ENCODE data around the gene GPR146.

GPR146 gene

DNA sequence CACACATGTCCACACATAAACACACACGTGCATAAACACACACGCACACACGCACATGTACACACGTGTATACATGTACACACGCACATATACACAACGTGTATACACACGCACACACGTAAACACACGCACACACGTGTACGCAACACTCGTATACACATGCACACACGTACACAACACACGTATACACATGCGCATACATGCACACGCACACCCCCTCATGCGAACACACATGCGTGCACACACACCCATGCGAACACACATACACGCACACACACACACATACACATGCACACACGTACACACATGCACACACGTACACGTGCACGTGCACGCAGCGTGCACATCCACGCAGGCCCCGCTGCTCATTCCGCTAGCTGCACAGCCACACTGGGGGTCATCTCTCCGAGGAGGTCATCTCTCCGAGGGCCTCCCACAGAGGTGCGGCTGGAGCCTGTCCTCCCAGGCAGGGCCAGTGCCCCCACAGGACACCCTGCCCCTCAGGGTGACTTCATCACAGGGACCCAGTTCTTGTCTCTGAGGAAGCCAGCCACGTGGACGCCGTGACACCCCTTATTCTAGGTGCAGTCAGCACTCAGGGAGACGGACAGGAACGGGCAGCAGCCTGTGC lies 35.5 kb upstream of the GPR146 start:
- H3K4me1 ChIP-seq (ENCODE audit: insufficient read depth, low read length, severe bottlenecking): peaks cover 11% of the 10 kb centered on the region
- H3K36me3 ChIP-seq (ENCODE audit: insufficient read depth, low read length): peaks cover 18% of the 10 kb centered on the region; the same call in 1 of the 2 replicates
- no peaks in the 10 kb centered on the region for H3K9me3 ChIP-seq (ENCODE audit: low read length)

DNA sequence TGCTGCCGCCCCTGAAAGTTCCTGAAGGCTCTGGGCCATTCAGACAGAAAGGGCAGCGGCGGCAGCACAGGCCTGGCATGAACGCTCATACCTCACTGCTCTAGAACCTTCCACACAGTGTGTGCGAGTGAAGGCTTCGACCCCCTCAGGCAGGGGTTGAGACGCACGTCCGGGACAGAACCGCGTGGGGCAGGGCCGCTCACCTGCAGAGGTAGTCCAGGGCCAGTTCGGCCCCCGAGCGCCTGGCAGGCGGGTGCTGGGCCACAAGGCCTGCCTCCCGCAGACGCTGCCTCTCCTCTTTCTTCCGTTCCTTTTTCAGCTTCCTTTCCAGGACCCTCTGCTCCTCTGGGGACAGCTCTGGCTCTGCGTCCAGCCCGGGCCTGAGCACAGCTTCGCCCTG lies 34.6 kb upstream of the GPR146 start:
- peaks cover 7% of the 10 kb centered on the region for H3K4me1 ChIP-seq (ENCODE audit: insufficient read depth, low read length, severe bottlenecking)
- no peaks in the 10 kb centered on the region for H3K27me3 ChIP-seq (ENCODE audit: insufficient read depth, low read length)
- no peak for TF ChIP-seq EZH2 (IDR thresholded peaks at IDR 0.05; ENCODE audit: borderline replicate concordance, low read length)
- TF ChIP-seq, protein P1, sequence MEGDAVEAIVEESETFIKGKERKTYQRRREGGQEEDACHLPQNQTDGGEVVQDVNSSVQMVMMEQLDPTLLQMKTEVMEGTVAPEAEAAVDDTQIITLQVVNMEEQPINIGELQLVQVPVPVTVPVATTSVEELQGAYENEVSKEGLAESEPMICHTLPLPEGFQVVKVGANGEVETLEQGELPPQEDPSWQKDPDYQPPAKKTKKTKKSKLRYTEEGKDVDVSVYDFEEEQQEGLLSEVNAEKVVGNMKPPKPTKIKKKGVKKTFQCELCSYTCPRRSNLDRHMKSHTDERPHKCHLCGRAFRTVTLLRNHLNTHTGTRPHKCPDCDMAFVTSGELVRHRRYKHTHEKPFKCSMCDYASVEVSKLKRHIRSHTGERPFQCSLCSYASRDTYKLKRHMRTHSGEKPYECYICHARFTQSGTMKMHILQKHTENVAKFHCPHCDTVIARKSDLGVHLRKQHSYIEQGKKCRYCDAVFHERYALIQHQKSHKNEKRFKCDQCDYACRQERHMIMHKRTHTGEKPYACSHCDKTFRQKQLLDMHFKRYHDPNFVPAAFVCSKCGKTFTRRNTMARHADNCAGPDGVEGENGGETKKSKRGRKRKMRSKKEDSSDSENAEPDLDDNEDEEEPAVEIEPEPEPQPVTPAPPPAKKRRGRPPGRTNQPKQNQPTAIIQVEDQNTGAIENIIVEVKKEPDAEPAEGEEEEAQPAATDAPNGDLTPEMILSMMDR (IDR thresholded peaks at IDR 0.05; ENCODE audit: low read length): no peak
- H3K9me3 ChIP-seq (ENCODE audit: low read length): no peaks in the 10 kb centered on the region
- peaks cover 18% of the 10 kb centered on the region; the same call in 1 of the 2 replicates for H3K36me3 ChIP-seq (ENCODE audit: insufficient read depth, low read length)
- no peak overlapping the region for H3K4me2 ChIP-seq (ENCODE audit: low read length)
- no peaks in the 10 kb centered on the region for H3K9me2 ChIP-seq (ENCODE audit: low read depth, low read length)
- H3K27ac ChIP-seq (ENCODE audit: low read depth, low read length, poor library complexity, severe bottlenecking): no peak overlapping the region
- no peak overlapping the region for H2AFZ ChIP-seq (ENCODE audit: low read length)
- H3K9ac ChIP-seq (ENCODE audit: low read length): no peak overlapping the region
- H3K79me2 ChIP-seq (ENCODE audit: insufficient read depth, low read length): no peaks in the 10 kb centered on the region
- H3K4me3 ChIP-seq (ENCODE audit: low read depth, low read length, poor library complexity, severe bottlenecking): no peak overlapping the region
- no peaks in the 10 kb centered on the region for H3F3A ChIP-seq (ENCODE audit: insufficient read depth, low read length)
- H4K20me1 ChIP-seq (ENCODE audit: insufficient read depth, low read length): no peaks in the 10 kb centered on the region

More for the DNA sequence above, 35.5 kb upstream of the GPR146 start:
- H3K9ac ChIP-seq (ENCODE audit: low read length): no peak overlapping the region
- no peak overlapping the region for H2AFZ ChIP-seq (ENCODE audit: low read length)
- no peaks in the 10 kb centered on the region for H3K79me2 ChIP-seq (ENCODE audit: insufficient read depth, low read length)
- TF ChIP-seq, protein P1 (IDR thresholded peaks at IDR 0.05; ENCODE audit: low read length): no peak
- no peak for TF ChIP-seq EZH2 (IDR thresholded peaks at IDR 0.05; ENCODE audit: borderline replicate concordance, low read length)
- no peaks in the 10 kb centered on the region for H3K27me3 ChIP-seq (ENCODE audit: insufficient read depth, low read length)
- H3K4me3 ChIP-seq (ENCODE audit: low read depth, low read length, poor library complexity, severe bottlenecking): no peak overlapping the region
- no peak overlapping the region for H3K4me2 ChIP-seq (ENCODE audit: low read length)
- H3K27ac ChIP-seq (ENCODE audit: low read depth, low read length, poor library complexity, severe bottlenecking): no peak overlapping the region
- H4K20me1 ChIP-seq (ENCODE audit: insufficient read depth, low read length): no peaks in the 10 kb centered on the region
- H3F3A ChIP-seq (ENCODE audit: insufficient read depth, low read length): no peaks in the 10 kb centered on the region
- no peaks in the 10 kb centered on the region for H3K9me2 ChIP-seq (ENCODE audit: low read depth, low read length)

DNA sequence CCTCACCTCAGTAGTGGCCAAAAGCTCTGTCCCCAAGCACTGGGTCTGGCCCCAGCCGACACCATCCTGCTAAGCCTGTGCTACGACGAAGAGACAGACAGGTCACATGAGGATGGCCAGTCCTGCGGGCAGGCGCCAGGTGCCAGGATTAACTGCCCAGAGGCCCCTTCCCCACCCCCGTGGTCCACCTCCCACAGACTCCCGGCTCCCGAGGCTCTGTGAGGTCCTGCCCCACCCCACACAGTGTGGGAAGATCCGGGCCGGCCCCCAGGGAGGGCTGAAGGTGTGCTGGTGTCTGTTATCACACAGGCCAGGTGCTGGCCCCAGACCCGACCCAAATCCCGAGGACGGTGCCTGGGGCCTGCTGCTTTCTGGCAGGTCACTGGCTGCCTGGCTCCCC lies 34.1 kb upstream of the GPR146 start:
- no peak for TF ChIP-seq EZH2 (IDR thresholded peaks at IDR 0.05; ENCODE audit: borderline replicate concordance, low read length)
- TF ChIP-seq, protein P1 (IDR thresholded peaks at IDR 0.05; ENCODE audit: low read length): no peak
- Histone ChIP-seq H3K9me3 (ENCODE audit: low read length) (no peaks in the 10 kb centered on the region), H3K9ac (ENCODE audit: low read length) (no peak overlapping the region), H3K4me3 (ENCODE audit: low read depth, low read length, poor library complexity, severe bottlenecking) (no peak overlapping the region), H3K9me2 (ENCODE audit: low read depth, low read length) (no peaks in the 10 kb centered on the region), H3K4me2 (ENCODE audit: low read length) (no peak overlapping the region), H3K79me2 (ENCODE audit: insufficient read depth, low read length) (no peaks in the 10 kb centered on the region), H3K27ac (ENCODE audit: low read depth, low read length, poor library complexity, severe bottlenecking) (no peak overlapping the region), H3K4me1 (ENCODE audit: insufficient read depth, low read length, severe bottlenecking) (peaks cover 10% of the 10 kb centered on the region), H3F3A (ENCODE audit: insufficient read depth, low read length) (no peaks in the 10 kb centered on the region), H2AFZ (ENCODE audit: low read length) (no peak overlapping the region), H3K36me3 (ENCODE audit: insufficient read depth, low read length) (peaks cover 18% of the 10 kb centered on the region; the same call in 1 of the 2 replicates), H4K20me1 (ENCODE audit: insufficient read depth, low read length) (no peaks in the 10 kb centered on the region), H3K27me3 (ENCODE audit: insufficient read depth, low read length) (no peaks in the 10 kb centered on the region)
